Omental fat pad (tissue), 4 donors: ENCODE results near the gene ZNRF2. TPM values are rescaled to one million over a fixed set of nuclear protein-coding genes. Genes with fewer than 3 reads are reported as not detected.

Source experiments
- ATAC-seq: fragments of 150-250 bp; one replicate; pipeline ENCODE4 v1.9.1; 2016; ENCODE audit warnings: mild to moderate bottlenecking, moderate library complexity; ENCODE audit not compliant: low FRiP score
- DNase-seq: peaks from one replicate; pipeline ENCODE4 v3.0.0-alpha.2; 2019; ENCODE audit warnings: low spot score
- CTCF ChIP-seq, 3 donors: fragments of 450-650 bp; IDR thresholded peaks; one replicate each; pipeline ENCODE4 v1.5.1; 2016 to 2017; ENCODE audit warnings: antibody characterized with exemption in 3 of 3, mild to moderate bottlenecking in 3 of 3, moderate library complexity in 2 of 3
- total RNA-seq, 4 donors: library from RNA; depleted of rRNA; stranded (reverse); fragments of >200 nt; gene quantifications; one replicate each; pipeline ENCODE4 v1.1.0, GENCODE V29; 2016

Gene ZNRF2
- total RNA-seq, 4 donors from 2014 or later: 14.9 to 23.3 (median 18.6) TPM

- TF ChIP-seq CTCF (IDR thresholded peaks at IDR 0.05): no peak
- DNase-seq: no peak
- ATAC-seq: no peak
These were observed 46.9 kb downstream of the ZNRF2 start for GRCh38 chr7:30331338-30331737.

- no peak for TF ChIP-seq CTCF (IDR thresholded peaks at IDR 0.05)
- no peak for DNase-seq
- ATAC-seq: no peak
These were observed 48.2 kb downstream of the ZNRF2 start for GRCh38 chr7:30332549-30332948.

- DNase-seq: no peak
- ATAC-seq: no peak
- no peak for TF ChIP-seq CTCF (IDR thresholded peaks at IDR 0.05)
These were observed 51.5 kb downstream of the ZNRF2 start for GRCh38 chr7:30335763-30336487.

DNA sequence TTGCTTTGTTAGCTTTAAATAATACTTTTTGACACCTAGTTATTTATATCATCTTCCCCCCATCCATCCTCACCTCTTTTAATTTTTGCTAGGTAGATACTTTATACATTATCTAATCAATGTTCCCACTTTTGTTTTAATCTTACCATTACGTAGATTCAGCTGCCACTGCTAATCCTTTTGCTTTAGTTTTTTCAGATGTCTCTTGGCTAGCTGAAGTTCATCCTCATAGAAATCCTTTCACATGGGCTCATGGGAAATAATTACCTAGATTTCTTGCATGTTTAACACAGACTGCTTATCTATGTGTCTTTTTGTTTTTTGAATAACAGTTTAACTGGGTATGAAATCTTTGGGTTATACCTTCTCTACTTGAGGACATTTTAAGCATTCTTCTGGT lies 60.1 kb downstream of the ZNRF2 start:
- TF ChIP-seq CTCF (IDR thresholded peaks at IDR 0.05): no peak
- ATAC-seq: no peak

GRCh38 chr7:30347226-30348082 lies 63.1 kb downstream of the ZNRF2 start:
- no peak for TF ChIP-seq CTCF (IDR thresholded peaks at IDR 0.05)
- DNase-seq: no peak
- no peak for ATAC-seq

More for the DNA sequence above, 60.1 kb downstream of the ZNRF2 start:
- no peak for DNase-seq

DNA sequence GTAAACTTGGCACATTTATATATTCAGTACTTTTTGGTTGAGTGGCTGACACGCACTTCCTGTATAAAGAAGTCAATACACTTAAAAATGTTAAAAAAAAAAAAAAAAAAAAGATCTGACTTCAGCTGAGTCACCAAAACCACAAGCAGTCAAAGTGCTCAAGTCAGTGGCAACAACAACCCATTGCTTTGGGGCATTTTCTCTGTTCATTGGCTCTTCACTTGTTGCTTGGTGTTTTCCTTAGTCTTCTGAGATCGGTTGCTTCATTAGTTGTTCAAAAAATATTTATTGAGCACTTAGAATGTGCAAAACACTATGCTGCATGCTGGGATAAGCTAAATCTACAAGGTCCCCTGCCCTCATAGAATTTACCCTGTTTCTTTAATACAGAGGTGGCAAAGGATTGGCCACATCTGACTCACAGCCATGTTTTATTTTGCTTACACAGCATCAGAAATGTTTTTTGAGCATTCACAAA lies 63.7 kb downstream of the ZNRF2 start:
- no peak for TF ChIP-seq CTCF (IDR thresholded peaks at IDR 0.05)
- DNase-seq (no peak), ATAC-seq (no peak)
